HUES6 (cell line): ENCODE data around the gene AVL9.
"Not testable (repeated sequence)": the region's sequence is repeated elsewhere in the genome, so short reads cannot be mapped to it uniquely, and the experiment has no call there.

Experiments used
- H3K27ac ChIP-seq: 2 replicates; pipeline ENCODE4 v1.7.0; 2013; ENCODE audit warnings: low read depth, mild to moderate bottlenecking, low read length, inconsistent platforms
- H3K27me3 ChIP-seq: 2 replicates; pipeline ENCODE4 v1.6.1; 2013; ENCODE audit warnings: low read length; ENCODE audit not compliant: control insufficient read depth, insufficient read depth
- H3K36me3 ChIP-seq: 2 replicates; pipeline ENCODE4 v1.6.1; 2013; ENCODE audit warnings: low read length; ENCODE audit not compliant: control insufficient read depth, insufficient read depth
- H3K4me1 ChIP-seq: 2 replicates; pipeline ENCODE4 v1.6.1; 2013; ENCODE audit warnings: low read length; ENCODE audit not compliant: control insufficient read depth, insufficient read depth
- H3K4me3 ChIP-seq: 2 replicates; pipeline ENCODE4 v1.5.1; 2013; ENCODE audit warnings: low read depth, low read length
- H3K9ac ChIP-seq: one replicate; pipeline ENCODE4 v1.6.1; 2013; ENCODE audit warnings: mild to moderate bottlenecking, low read length
- H3K9me3 ChIP-seq: 2 replicates; pipeline ENCODE4 v1.6.1; 2013; ENCODE audit warnings: low read depth, low read length; ENCODE audit not compliant: control insufficient read depth, insufficient read depth

Gene AVL9

GRCh38 chr7:32637611-32638010 is 142.3 kb downstream of the AVL9 start:
- not testable (repeated sequence) for H3K36me3 ChIP-seq, H3K27ac ChIP-seq, H3K4me3 ChIP-seq, H3K27me3 ChIP-seq, H3K9ac ChIP-seq, H3K9me3 ChIP-seq, H3K4me1 ChIP-seq
